ENCODE measurements around the gene TSPEAR. TPM values are rescaled to one million over a fixed set of nuclear protein-coding genes. Genes with fewer than 3 reads are reported as not detected.
"Not testable (repeated sequence)": the region's sequence is repeated elsewhere in the genome, so short reads cannot be mapped to it uniquely, and the experiment has no call there.

Gene TSPEAR
- total RNA-seq, 2 experiments from 2014 or later, result not detected

GRCh38 chr21:44692798-44693512 is 18.4 kb downstream of the TSPEAR start:
- ChIA-PET CTCF (interaction anchor here (0.7 kb wide), 1 partner anchor 100 kb away, joined by 3 read pairs; no protein-coding TSS in a partner anchor), POLR2A (no interaction called here)
- H3K4me3 Mint-ChIP-seq, result no peak overlapping the region
- peaks cover 36% of the 10 kb centered on the region for H3K27me3 Mint-ChIP-seq
- ATAC-seq (ENCODE audit: poor library complexity) (no peak), DNase-seq (no peak)
- no peaks in the 10 kb centered on the region for H3K36me3 Mint-ChIP-seq (ENCODE audit: low read depth)
- H3K9me3 ChIP-seq (ENCODE audit: control insufficient read depth in 1 of 2, insufficient read depth in 1 of 2, low read length in 2 of 2), result peaks cover 5 to 11% of the 10 kb centered on the region in 2 experiments
- TF ChIP-seq CTCF (IDR thresholded peaks at IDR 0.05), result no peak
- peaks cover 19% of the 10 kb centered on the region for H3K4me1 Mint-ChIP-seq (ENCODE audit: low read depth)
- H3K4me3 ChIP-seq (ENCODE audit: low read length), result no peak overlapping the region
- H3K27ac Mint-ChIP-seq, result no peak overlapping the region
- H3K4me1 ChIP-seq (ENCODE audit: insufficient read depth, low read length), result peaks cover 5% of the 10 kb centered on the region
- no peaks in the 10 kb centered on the region for H3K36me3 ChIP-seq (ENCODE audit: insufficient read depth, low read length)
- intact Hi-C loops (cut with DNase I, micrococcal nuclease), result loop anchor here in 1 of 2 experiments (2.0 kb wide), 1 partner anchor 36 kb away; the partner anchor contains the start of gene KRTAP12-3
- peaks cover 5% of the 10 kb centered on the region for H3K9me3 Mint-ChIP-seq
- peaks cover 10 to 11% of the 10 kb centered on the region in 2 experiments for H3K27me3 ChIP-seq (ENCODE audit: control insufficient read depth in 1 of 2, insufficient read depth in 2 of 2, low read length in 2 of 2)
- H3K27ac ChIP-seq (ENCODE audit: low read depth in 1 of 2, low read length in 2 of 2), result no peak overlapping the region

- H3K4me1 ChIP-seq (ENCODE audit: insufficient read depth, low read length), result peaks cover 5% of the 10 kb centered on the region
- ChIA-PET CTCF (no interaction called here), POLR2A (interaction anchor here (0.8 to 1.2 kb wide), 2 partner anchors 34 to 67 kb away, joined by 3 read pairs; partner anchors contain the start of gene KRTAP12-3)
- TF ChIP-seq CTCF (IDR thresholded peaks at IDR 0.05), result no peak
- peaks cover 2 to 6% of the 10 kb centered on the region in 2 experiments for H3K27me3 ChIP-seq (ENCODE audit: control insufficient read depth in 1 of 2, insufficient read depth in 2 of 2, low read length in 2 of 2)
- Mint-ChIP-seq H3K9me3 (peaks cover 5% of the 10 kb centered on the region), H3K27ac (no peak overlapping the region), H3K4me1 (ENCODE audit: low read depth) (peaks cover 19% of the 10 kb centered on the region), H3K4me3 (no peak overlapping the region), H3K36me3 (ENCODE audit: low read depth) (no peaks in the 10 kb centered on the region), H3K27me3 (peaks cover 27% of the 10 kb centered on the region)
- H3K9me3 ChIP-seq (ENCODE audit: control insufficient read depth in 1 of 2, insufficient read depth in 1 of 2, low read length in 2 of 2), result peaks cover 0 to 11% of the 10 kb centered on the region in 2 experiments
- no peak overlapping the region for H3K4me3 ChIP-seq (ENCODE audit: low read length)
- intact Hi-C loops (cut with DNase I, micrococcal nuclease), result loop anchor here in 1 of 2 experiments (2.0 kb wide), 1 partner anchor 35 kb away; the partner anchor contains the start of gene KRTAP12-3
- H3K36me3 ChIP-seq (ENCODE audit: insufficient read depth, low read length), result no peaks in the 10 kb centered on the region
- DNase-seq, result no peak
- H3K27ac ChIP-seq (ENCODE audit: low read depth in 1 of 2, low read length in 2 of 2), result no peak overlapping the region
- no peak for ATAC-seq (ENCODE audit: poor library complexity)
Observed at GRCh38 chr21:44691686-44692085, 19.7 kb downstream of the TSPEAR start.

GRCh38 chr21:44689740-44690139 is 21.6 kb downstream of the TSPEAR start:
- DNase-seq; H3K27me3 ChIP-seq (ENCODE audit: control insufficient read depth in 1 of 2, insufficient read depth in 2 of 2, low read length in 2 of 2); H3K4me3 ChIP-seq (ENCODE audit: low read length); H3K4me3 Mint-ChIP-seq; ATAC-seq (ENCODE audit: poor library complexity); CTCF ChIA-PET; H3K36me3 Mint-ChIP-seq (ENCODE audit: low read depth); intact Hi-C loops (cut with DNase I, micrococcal nuclease); H3K27ac ChIP-seq (ENCODE audit: low read depth in 1 of 2, low read length in 2 of 2); H3K9me3 Mint-ChIP-seq; H3K27ac Mint-ChIP-seq; H3K36me3 ChIP-seq (ENCODE audit: insufficient read depth, low read length); H3K4me1 ChIP-seq (ENCODE audit: insufficient read depth, low read length); POLR2A ChIA-PET: not testable (repeated sequence)
- peaks cover 0 to 11% of the 10 kb centered on the region in 2 experiments for H3K9me3 ChIP-seq (ENCODE audit: control insufficient read depth in 1 of 2, insufficient read depth in 1 of 2, low read length in 2 of 2)
- H3K4me1 Mint-ChIP-seq (ENCODE audit: low read depth), result peaks cover 12% of the 10 kb centered on the region
- peaks cover 24% of the 10 kb centered on the region for H3K27me3 Mint-ChIP-seq
